ENCODE results near the gene POU3F1. TPM values are rescaled to one million over a fixed set of nuclear protein-coding genes. Genes with fewer than 3 reads are reported as not detected.

The POU3F1 gene
- total RNA-seq, 1 donor: under 0.01 TPM

DNA sequence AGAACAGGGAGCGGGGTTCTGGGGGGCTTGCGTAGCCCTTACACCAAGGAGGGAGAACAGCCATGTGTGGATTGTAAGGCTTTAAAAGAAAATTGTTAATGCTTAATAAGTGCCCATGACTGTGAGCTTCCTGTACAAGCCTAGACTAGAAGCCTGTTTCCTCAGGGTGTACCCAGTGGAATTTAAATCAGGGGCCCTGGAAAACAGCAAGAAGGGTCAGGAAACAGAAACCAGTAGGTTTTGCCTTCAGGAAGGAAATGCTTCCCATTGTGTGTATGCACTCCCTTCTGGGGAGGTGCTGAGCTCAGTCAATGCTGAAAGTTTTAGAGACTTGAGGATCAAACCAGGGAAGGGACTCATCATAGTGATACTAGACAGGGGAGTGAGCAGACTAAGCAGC, 21.4 kb downstream of the POU3F1 start:
- no peak for TF ChIP-seq CTCF (IDR thresholded peaks at IDR 0.05; ENCODE audit: insufficient read depth, low read depth, low read length)
- no peak for DNase-seq (ENCODE audit: low read depth)
- H3K4me3 ChIP-seq (ENCODE audit: low read depth, low read length): no peak overlapping the region

GRCh38 chr1:38022810-38023209, 23.8 kb downstream of the POU3F1 start:
- H3K4me3 ChIP-seq (ENCODE audit: low read depth, low read length): no peak overlapping the region
- no peak for DNase-seq (ENCODE audit: low read depth)
- TF ChIP-seq CTCF (IDR thresholded peaks at IDR 0.05; ENCODE audit: insufficient read depth, low read depth, low read length): no peak

GRCh38 chr1:38021969-38022368, 24.6 kb downstream of the POU3F1 start:
- no peak for DNase-seq (ENCODE audit: low read depth)
- no peak overlapping the region for H3K4me3 ChIP-seq (ENCODE audit: low read depth, low read length)
- no peak for TF ChIP-seq CTCF (IDR thresholded peaks at IDR 0.05; ENCODE audit: insufficient read depth, low read depth, low read length)

DNA sequence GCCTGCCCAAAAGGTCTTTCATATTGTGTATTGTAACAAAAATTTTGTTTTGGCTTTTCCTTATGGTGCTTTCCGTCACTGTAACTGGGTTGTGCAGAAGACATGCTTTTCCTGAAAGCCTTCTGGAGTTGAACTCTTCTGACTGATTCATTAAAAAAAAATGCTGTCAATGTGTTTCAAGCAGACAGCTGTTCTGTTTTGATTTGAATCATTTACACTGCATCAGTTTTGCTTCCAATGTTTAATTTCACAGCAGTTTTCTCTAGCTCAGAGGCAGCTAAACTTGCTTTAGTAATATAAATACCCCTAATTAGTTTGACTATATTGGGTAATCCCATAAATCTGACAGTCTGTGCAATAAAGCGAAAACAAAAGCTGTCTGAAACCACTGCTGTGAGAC, 26.2 kb downstream of the POU3F1 start:
- H3K4me3 ChIP-seq (ENCODE audit: low read depth, low read length): no peak overlapping the region
- DNase-seq (ENCODE audit: low read depth): peak; percentile 47
- no peak for TF ChIP-seq CTCF (IDR thresholded peaks at IDR 0.05; ENCODE audit: insufficient read depth, low read depth, low read length)

- no peak overlapping the region for H3K4me3 ChIP-seq (ENCODE audit: low read depth, low read length)
- TF ChIP-seq CTCF (IDR thresholded peaks at IDR 0.05; ENCODE audit: insufficient read depth, low read depth, low read length): peak; percentile 69
- DNase-seq (ENCODE audit: low read depth): peak; percentile 51
Measured at GRCh38 chr1:38018864-38019343, 27.7 kb downstream of the POU3F1 start.

DNA sequence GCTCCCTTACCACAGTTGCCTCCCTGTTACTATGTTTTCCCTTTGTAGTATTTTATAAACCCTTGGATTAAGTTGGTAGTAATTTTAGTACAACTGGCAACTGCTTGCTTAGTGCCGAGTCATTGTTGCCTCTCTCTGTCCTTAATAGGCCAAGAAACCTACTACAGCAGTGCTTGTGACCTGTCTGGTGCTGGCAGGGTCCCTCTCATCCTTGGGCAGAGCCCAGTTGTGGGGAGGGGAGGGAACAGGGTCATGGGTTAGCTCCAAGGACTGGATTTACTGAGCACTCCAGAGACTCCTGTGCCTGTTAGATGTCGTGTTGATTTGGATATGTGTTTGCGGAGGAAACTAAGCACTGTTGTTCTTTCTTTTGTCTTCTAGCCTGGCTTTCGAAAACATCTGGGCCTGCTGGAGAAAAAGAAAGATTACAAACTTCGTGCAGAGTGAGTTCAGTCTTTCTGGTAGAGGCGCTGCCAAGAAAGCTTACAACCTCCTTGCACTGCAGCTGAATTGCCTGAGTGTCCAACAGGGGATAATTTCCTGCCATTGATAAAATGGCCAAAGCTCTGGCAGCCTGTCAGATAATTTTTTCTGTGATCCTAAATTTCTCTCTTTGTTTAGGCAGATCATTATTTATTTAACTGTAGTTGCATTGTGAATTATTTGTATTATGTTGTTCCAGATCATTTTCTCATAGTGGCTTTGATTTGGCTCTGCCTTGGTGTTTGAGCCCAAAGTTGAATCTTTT, 30.4 kb downstream of the POU3F1 start:
- peak; percentile 29 for DNase-seq (ENCODE audit: low read depth)
- no peak overlapping the region for H3K4me3 ChIP-seq (ENCODE audit: low read depth, low read length)
- TF ChIP-seq CTCF (IDR thresholded peaks at IDR 0.05; ENCODE audit: insufficient read depth, low read depth, low read length): no peak
